Cardiac muscle cell (in vitro differentiated cells and primary cell): ENCODE data around the gene RNF208. TPM values are rescaled to one million over a fixed set of nuclear protein-coding genes. Genes with fewer than 3 reads are reported as not detected.

Source experiments
- DNase-seq, 2 donors: peaks; one replicate each; pipeline versions ENCODE4 v3.0.0 to v3.0.0-alpha.2; 2010 to 2017; ENCODE audit warnings: low read depth in 1 of 2, low spot score in 1 of 2
- H3K27ac ChIP-seq: fragments of 200-600 bp; sonication (generic); 2 replicates; pipeline ENCODE4 v1.5.1; 2016
- H3K27me3 ChIP-seq: fragments of 200-600 bp; sonication (generic); 2 replicates; pipeline ENCODE4 v1.6.0; 2016; ENCODE audit warnings: control low read depth
- H3K36me3 ChIP-seq: fragments of 200-600 bp; sonication (generic); 2 replicates; pipeline ENCODE4 v1.5.1; 2016; ENCODE audit warnings: control low read depth
- H3K4me1 ChIP-seq: fragments of 200-600 bp; sonication (generic); 2 replicates; pipeline ENCODE4 v1.8.1; 2017; ENCODE audit warnings: low read depth, mild to moderate bottlenecking, mixed run types
- H3K4me3 ChIP-seq: fragments of 200-600 bp; sonication (generic); 2 replicates; pipeline ENCODE4 v1.5.1; 2016; ENCODE audit warnings: mild to moderate bottlenecking
- H3K9me3 ChIP-seq: fragments of 200-600 bp; sonication (generic); 2 replicates; pipeline ENCODE4 v1.5.1; 2017; ENCODE audit warnings: low read depth, mild to moderate bottlenecking, control low read depth
- polyA plus RNA-seq: library from polyadenylated mRNA; unstranded; fragments of >200 nt; fragmentation: Nextera tagmentation; extraction: Ambion mirVana; gene quantifications from 2 replicates; pipeline ENCODE4 v1.2.1, GENCODE V29; 2016
- total RNA-seq: library from RNA; depleted of rRNA; stranded (reverse); fragments of >200 nt; gene quantifications from 2 replicates; pipeline ENCODE4 v1.2.3, GENCODE V29; 2016
- TF ChIP-seq, protein P1 (sequence below): IDR thresholded peaks from 2 replicates; pipeline ENCODE4 v1.5.1; 2012; ENCODE audit warnings: low read depth, mild to moderate bottlenecking, low read length

Gene RNF208
- total and polyA plus RNA-seq, 2 experiments from 2014 or later: 6.1 to 23.1 TPM

DNA sequence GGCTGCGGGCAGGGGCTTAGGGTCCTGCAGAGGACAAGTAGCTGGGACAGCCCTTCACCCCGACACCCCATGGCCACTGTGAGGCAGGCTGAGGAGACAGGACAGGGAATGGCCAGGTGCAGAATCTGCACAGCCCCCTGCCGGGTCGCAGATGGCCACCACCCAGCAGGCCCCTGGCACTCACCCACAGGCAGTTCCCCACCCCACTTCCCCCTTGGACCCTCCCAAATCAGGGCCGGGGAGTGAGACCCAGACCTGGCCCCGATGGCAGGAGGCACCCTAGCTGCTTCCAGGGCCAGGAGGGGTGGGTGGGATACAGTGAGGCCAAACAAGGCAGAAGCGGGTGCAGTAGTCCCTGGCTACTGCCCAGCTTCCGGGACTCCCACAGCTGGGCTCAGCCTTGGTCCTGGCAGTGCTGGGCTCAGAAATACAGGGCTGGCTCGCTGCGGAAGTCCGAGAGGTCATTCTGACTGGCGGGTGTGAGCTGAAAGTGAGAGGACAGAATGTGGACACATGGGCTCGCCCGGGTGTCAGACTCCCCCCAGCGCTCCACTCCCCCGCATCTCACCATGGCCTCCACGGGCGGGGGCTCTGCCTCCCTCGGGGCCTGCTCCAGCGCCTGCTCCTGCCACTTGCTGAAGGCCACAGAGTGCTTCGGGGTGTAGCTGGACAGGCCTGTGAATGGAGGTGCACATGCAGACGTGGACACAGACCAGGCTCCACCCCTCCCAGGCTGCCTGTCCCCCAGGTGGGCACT lies 30.2 kb downstream of the RNF208 start:
- Histone ChIP-seq H3K4me3 (no peak overlapping the region), H3K27ac (no peak overlapping the region), H3K4me1 (peaks cover 17% of the 10 kb centered on the region), H3K9me3 (no peaks in the 10 kb centered on the region), H3K36me3 (peaks cover 4% of the 10 kb centered on the region), H3K27me3 (no peaks in the 10 kb centered on the region)
- TF ChIP-seq, protein P1, sequence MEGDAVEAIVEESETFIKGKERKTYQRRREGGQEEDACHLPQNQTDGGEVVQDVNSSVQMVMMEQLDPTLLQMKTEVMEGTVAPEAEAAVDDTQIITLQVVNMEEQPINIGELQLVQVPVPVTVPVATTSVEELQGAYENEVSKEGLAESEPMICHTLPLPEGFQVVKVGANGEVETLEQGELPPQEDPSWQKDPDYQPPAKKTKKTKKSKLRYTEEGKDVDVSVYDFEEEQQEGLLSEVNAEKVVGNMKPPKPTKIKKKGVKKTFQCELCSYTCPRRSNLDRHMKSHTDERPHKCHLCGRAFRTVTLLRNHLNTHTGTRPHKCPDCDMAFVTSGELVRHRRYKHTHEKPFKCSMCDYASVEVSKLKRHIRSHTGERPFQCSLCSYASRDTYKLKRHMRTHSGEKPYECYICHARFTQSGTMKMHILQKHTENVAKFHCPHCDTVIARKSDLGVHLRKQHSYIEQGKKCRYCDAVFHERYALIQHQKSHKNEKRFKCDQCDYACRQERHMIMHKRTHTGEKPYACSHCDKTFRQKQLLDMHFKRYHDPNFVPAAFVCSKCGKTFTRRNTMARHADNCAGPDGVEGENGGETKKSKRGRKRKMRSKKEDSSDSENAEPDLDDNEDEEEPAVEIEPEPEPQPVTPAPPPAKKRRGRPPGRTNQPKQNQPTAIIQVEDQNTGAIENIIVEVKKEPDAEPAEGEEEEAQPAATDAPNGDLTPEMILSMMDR: no peak
- no peak for DNase-seq

GRCh38 chr9:137191245-137191644 lies 30.8 kb downstream of the RNF208 start:
- Histone ChIP-seq H3K4me1 (peaks cover 18% of the 10 kb centered on the region), H3K36me3 (peaks cover 4% of the 10 kb centered on the region), H3K27me3 (no peaks in the 10 kb centered on the region), H3K9me3 (no peaks in the 10 kb centered on the region), H3K4me3 (no peak overlapping the region), H3K27ac (no peak overlapping the region)
- TF ChIP-seq, protein P1: no peak
- no peak for DNase-seq

DNA sequence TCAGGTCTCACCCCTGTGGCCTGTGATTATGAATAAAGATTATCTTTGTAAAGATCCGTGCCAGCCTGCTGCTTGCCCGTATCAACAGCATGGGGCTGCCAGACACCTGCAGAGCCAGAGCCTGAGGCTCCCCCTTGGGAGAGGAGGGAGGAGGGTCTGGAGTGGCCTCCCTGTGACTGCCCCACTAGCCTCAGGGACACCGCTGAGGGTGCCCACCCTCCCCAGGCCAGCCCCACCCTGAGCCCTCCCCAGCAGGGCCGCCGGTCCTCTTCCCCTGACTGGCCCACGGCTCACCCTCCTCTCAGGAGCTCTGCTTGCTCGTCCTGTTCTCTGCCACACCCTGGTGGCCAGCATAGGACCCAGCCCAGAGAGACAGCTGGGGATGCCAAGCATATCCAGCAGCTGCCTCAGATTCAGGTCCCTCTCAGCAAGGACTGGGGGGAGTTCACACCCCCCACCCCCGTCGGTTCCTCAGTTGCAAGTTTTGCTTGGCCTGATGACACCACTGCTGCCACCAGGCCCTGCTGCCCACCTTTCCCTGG lies 31.7 kb downstream of the RNF208 start:
- H3K36me3 ChIP-seq: peaks cover 7% of the 10 kb centered on the region
- peaks cover 18% of the 10 kb centered on the region for H3K4me1 ChIP-seq
- H3K27me3 ChIP-seq: no peaks in the 10 kb centered on the region
- H3K27ac ChIP-seq: peak overlapping the region; percentile 96
- H3K9me3 ChIP-seq: no peaks in the 10 kb centered on the region
- DNase-seq: no peak
- TF ChIP-seq, protein P1: no peak
- no peak overlapping the region for H3K4me3 ChIP-seq

- no peak for DNase-seq
Measured at GRCh38 chr9:137189297-137190295, 32.4 kb downstream of the RNF208 start.

More at GRCh38 chr9:137189297-137190295, 32.4 kb downstream of the RNF208 start:
- Histone ChIP-seq H3K27me3 (no peaks in the 10 kb centered on the region), H3K4me3 (peak overlapping the region; percentile 82), H3K36me3 (peaks cover 7% of the 10 kb centered on the region), H3K9me3 (no peaks in the 10 kb centered on the region), H3K27ac (peak overlapping the region; percentile 96), H3K4me1 (peaks cover 18% of the 10 kb centered on the region)
- TF ChIP-seq, protein P1: no peak
